Measurements from ENCODE around the gene NAPB.

The NAPB gene

GRCh38 chr20:23406880-23407279 is 14.4 kb downstream of the NAPB start:
- DNase-seq (ENCODE audit: low read depth, low spot score), result no peak

DNA sequence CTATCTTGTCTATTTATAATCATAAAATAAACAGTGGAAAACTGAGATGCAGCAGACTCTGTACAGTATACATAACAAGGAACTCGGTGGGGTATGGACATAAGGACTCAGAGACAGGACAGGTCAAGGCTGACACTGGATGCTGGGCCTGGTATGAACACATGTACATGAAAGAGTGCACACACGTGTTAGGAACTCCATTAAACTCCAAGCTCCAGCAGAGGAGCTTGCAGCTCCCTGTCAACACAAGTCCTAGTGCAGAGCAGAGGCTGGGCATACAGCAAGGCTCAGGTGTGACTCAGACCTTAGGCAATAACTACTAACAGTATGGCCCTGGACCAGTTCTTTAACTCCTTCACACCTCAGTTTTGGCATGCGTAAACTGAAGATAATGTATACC is 17.1 kb downstream of the NAPB start:
- no peak for DNase-seq (ENCODE audit: low read depth, low spot score)

- no peak for DNase-seq (ENCODE audit: low read depth, low spot score)
These were observed 17.5 kb downstream of the NAPB start for GRCh38 chr20:23403751-23404150.

GRCh38 chr20:23401051-23401450 is 20.2 kb downstream of the NAPB start:
- no peak for DNase-seq (ENCODE audit: low read depth, low spot score)

- DNase-seq (ENCODE audit: low read depth, low spot score), result no peak
These were observed 21.6 kb downstream of the NAPB start for GRCh38 chr20:23399568-23400241.

DNA sequence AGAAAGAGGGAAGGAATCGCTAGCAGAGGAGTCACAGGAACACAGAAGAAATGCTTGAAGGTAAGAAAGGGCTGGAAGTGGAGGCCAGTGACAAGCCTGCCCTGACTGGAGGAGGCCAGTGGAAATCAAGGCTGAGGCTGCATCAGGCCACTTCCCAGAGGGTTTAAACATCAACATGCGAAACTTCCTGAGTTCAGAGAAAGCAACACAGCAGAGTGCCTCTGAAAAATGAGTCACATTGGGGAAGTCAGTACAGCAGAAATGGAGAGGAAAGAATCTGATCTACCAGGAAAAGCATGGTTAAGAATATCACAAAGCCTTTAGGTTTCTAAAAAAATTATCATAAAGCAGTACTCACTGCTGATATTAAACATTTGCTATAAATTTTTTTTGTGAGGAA is 23.3 kb downstream of the NAPB start:
- no peak for DNase-seq (ENCODE audit: low read depth, low spot score)

GRCh38 chr20:23396950-23397627 is 24.2 kb downstream of the NAPB start:
- DNase-seq (ENCODE audit: low read depth, low spot score), result no peak

- no peak for DNase-seq (ENCODE audit: low read depth, low spot score)
These were observed 27.1 kb downstream of the NAPB start for GRCh38 chr20:23393996-23394775.

DNA sequence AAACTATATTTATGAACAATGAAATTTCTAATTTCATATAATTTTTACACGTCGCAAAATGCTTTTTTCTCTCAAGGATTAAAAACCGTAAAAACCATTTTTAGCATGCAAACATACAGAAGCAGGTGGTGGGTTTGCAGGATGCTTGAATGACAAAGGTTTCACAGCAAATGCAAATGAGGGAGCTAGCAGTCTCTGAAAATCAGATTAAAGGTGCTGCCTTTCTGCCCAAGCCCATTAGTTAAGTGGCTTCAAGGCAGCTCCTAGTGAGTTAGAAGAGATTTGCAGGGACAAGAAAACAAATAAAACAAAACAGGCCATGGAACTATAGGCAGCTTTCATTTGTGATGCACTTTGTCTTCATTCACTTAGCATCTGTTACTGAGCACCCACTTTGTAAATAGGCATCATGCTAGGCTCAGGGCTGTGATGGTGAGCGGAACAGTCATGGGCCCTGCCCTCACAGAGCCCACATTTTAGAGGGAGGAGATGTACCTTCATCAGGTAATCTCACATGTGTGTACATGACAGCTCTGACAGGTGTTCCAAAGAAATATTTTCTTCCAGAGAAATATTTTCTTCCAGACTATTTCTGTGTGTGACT is 29.5 kb downstream of the NAPB start:
- no peak for DNase-seq (ENCODE audit: low read depth, low spot score)

- no peak for DNase-seq (ENCODE audit: low read depth, low spot score)
These were observed 31.1 kb downstream of the NAPB start for GRCh38 chr20:23390091-23390774.

- no peak for DNase-seq (ENCODE audit: low read depth, low spot score)
These were observed 34.2 kb downstream of the NAPB start for GRCh38 chr20:23387118-23387443.

DNA sequence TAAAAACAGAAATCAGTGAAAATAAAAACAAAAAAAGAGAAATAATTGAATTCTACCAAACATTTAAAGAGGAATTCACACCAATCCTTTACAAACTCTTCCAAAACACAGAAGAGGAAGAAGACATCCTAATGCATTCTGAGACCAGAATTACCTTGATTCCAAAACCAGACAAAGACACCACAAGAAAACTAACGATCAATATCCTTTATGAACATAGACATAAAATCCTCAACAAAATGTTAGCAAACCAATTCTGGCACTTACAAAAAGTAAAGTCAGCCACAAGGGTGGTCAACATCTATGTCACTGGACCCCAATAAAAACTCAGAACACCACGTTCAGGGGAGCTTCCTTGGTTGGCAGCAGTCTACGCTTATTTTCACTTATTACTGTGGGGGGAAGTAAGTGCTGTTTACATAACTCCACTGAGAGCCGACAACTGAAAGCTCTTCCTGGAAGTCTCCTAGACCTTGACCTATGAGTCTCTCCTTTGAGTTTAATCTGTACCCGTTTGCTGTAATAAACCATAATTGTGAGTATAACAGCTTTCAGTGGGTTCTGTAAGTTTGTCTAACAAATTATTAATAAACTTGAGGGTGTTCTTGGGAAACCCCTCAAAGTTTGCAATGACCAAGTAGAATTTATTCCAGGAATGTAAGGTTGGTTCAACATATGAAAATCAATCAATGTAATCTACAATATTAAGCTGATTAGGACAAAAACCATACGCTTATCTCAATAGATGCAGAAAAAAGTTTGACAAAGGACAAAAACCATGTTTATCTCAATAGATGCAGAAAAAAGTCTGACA is 34.8 kb downstream of the NAPB start:
- no peak for DNase-seq (ENCODE audit: low read depth, low spot score)

DNA sequence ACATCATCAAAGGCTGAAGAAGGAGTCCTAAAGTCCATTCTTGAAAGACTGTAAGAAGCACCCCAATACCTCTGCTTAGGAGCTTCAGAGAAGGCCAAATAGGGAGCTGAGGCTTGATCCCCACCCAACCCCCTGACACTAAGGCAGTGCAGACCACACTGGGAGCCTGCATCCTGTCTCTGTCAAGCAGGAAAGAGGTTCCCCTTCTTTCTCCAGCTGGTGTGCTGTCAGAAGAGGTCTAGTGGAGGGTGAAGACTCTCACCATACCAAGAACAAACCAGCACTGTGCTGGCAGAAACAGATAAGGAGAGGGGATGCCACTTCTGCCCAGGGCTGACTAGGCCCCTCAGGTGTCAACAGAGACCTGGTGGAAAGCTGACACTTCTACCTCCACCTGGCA is 39.4 kb downstream of the NAPB start:
- DNase-seq (ENCODE audit: low read depth, low spot score), result no peak

DNA sequence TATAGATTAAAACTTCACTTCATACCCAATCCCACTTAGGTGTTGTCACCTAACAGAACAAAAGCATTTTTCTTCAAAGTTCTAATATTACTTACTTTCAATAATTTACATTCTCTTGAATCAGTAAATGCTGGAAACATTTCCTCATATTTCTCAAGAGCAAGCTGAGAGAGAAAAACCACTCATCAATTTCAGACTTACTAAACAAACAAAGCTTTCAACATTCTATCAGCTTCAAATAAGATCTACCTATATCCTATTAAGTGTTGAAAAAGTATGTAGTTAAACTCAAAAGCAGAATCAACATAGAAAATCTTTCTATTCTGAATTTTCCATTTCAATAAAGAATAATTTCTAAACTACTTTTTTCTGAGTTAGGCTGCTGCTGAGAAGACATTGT is 41.5 kb downstream of the NAPB start:
- no peak for DNase-seq (ENCODE audit: low read depth, low spot score)

GRCh38 chr20:23375827-23376226 is 45.5 kb downstream of the NAPB start:
- no peak for DNase-seq (ENCODE audit: low read depth, low spot score)

DNA sequence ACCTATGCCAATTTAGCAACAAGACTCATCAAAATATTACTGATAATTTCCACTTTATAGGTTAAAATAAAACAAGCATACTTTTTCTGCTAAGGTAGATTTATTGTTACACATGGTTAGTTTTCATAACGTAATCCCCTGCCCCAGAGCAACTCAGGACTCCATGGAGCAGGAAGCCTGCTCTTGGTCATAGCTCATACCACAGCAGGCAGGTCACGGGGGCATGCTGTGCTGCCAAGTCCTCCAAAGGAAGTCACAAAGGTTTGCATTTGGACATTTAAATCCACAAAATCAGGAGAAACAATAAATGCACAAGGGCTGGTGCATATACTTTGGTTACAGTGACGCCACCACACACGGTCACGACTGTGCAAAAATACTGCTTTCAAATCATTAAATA is 46.8 kb downstream of the NAPB start:
- DNase-seq (ENCODE audit: low read depth, low spot score), result no peak

- DNase-seq (ENCODE audit: low read depth, low spot score), result no peak
These were observed 49.8 kb downstream of the NAPB start for GRCh38 chr20:23371496-23371895.

DNA sequence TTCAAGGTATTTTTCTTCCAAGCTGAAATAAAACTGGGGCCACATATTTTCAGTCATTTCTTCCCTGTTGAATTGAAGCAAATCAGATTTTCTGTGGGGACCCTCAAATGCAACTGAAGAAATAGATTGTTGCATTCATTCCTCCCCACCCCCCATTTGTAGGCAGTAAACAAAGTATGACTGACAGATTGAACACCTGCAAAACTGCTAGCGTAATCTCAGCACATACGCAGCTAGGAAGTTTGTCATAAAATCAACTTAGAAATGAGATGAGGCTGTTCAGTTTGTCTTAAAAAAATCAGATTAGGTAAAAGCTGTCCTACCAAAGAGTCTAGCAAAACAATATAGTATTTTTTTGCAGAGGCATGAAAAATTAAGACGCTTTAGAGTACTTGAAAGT is 50.4 kb downstream of the NAPB start:
- DNase-seq (ENCODE audit: low read depth, low spot score), result no peak

GRCh38 chr20:23370274-23370673 is 51.0 kb downstream of the NAPB start:
- DNase-seq (ENCODE audit: low read depth, low spot score), result no peak

DNA sequence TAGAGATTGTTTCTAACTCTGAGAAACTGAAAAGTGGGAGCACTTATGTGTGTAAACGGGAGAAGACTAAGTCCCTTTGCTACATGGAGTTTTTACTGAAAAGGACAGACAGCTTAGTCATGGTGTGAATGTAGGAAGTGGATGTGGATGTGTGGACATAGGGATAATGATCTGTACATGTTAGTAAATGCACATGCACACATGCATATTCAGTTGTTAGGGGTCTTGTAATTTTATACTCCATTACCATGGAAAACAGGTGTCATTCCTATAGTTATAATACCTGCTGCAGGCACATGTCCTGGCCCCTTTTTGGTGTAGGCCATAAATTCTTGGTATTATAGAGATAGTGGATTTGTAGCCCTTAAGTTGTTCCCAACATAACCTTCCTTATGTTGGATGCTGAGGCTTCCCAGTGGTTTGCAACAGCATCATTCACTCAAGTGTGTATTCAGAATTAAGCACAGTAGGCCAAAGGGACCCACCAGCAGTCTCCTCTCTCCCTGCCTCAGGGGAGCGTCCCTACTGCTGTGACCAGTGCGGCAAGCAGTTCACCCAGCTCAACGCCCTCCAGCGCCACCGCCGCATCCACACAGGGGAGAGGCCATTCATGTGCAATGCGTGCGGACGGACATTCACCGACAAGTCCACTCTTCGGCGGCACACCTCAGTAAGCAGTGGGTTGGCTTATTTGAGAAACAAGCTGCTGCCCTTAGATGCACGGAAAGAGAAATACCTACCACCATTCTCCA is 52.0 kb downstream of the NAPB start:
- DNase-seq (ENCODE audit: low read depth, low spot score), result peak; percentile 6
